SK-N-SH (cell line): ENCODE data around the gene TRIM72.
"Not testable (repeated sequence)": the region's sequence is repeated elsewhere in the genome, so short reads cannot be mapped to it uniquely, and the experiment has no call there.

Experiments used
- ELF1 ChIP-seq: IDR thresholded peaks from 2 replicates; pipeline ENCODE4 v1.4.0; 2012
- FOXJ3 ChIP-seq: sonication (generic); formaldehyde crosslinking; IDR thresholded peaks from 2 replicates; pipeline ENCODE4 v1.5.1; 2020; ENCODE audit warnings: mild to moderate bottlenecking, missing genetic modification reagents
- FOXM1 ChIP-seq: IDR thresholded peaks from 2 replicates; pipeline ENCODE4 v1.4.0; 2012; ENCODE audit warnings: low read depth, mild to moderate bottlenecking
- GABPA ChIP-seq: IDR thresholded peaks from 2 replicates; pipeline ENCODE4 v1.4.0; 2012; ENCODE audit warnings: low read depth, mild to moderate bottlenecking
- MEF2A ChIP-seq: IDR thresholded peaks from 2 replicates; pipeline ENCODE4 v1.4.0; 2012; ENCODE audit warnings: low read depth, borderline replicate concordance
- POLR2AphosphoS5 ChIP-seq: IDR thresholded peaks from 2 replicates; pipeline ENCODE4 v1.6.1; 2012; ENCODE audit warnings: low read depth, low read length
- RAD21 ChIP-seq: IDR thresholded peaks from 2 replicates; pipeline ENCODE4 v1.6.1; 2012; ENCODE audit warnings: mild to moderate bottlenecking, low read length
- RXRA ChIP-seq: IDR thresholded peaks from 2 replicates; pipeline ENCODE4 v1.4.0; 2012; ENCODE audit warnings: low read depth, mild to moderate bottlenecking, borderline replicate concordance
- TAF1 ChIP-seq: IDR thresholded peaks from 2 replicates; pipeline ENCODE4 v1.6.1; 2012; ENCODE audit warnings: low read depth, mild to moderate bottlenecking, low read length, moderate library complexity, borderline replicate concordance
- TF ChIP-seq, protein P1 (sequence below): fragments of 200-600 bp; sonication (generic); IDR thresholded peaks from 2 replicates; pipeline ENCODE4 v1.6.1; 2017; ENCODE audit warnings: antibody characterized with exemption, mild to moderate bottlenecking, moderate library complexity
- TF ChIP-seq, protein P2 (sequence below): IDR thresholded peaks from 2 replicates; pipeline ENCODE4 v1.4.0; 2012; ENCODE audit warnings: low read depth
- TF ChIP-seq, protein P3 (sequence below): IDR thresholded peaks from 2 replicates; pipeline ENCODE4; 2012
- TF ChIP-seq, protein P4 (sequence below): fragments of 150-350 bp; IDR thresholded peaks from 2 replicates; pipeline ENCODE4 v1.6.1; 2017; ENCODE audit warnings: antibody characterized with exemption, low read length, low read depth, borderline replicate concordance

DNA sequence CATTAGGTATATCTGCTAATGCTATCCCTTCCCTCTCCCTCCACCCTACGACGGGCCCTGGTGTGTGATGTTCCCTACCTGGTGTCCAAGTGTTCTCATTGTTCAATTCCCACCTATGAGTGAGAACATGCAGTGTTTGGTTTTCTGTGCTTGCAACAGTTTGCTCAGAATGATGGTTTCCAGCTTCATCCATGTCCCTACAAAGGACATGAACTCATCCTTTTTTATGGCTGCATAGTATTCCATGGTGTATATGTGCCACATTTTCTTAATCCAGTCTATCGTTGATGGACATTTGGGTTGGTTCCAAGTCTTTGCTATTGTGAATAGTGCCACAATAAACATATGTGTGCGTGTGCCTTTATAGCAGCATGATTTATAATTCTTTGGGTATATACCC is 64.9 kb downstream of the TRIM72 start:
- TF ChIP-seq, protein P1, sequence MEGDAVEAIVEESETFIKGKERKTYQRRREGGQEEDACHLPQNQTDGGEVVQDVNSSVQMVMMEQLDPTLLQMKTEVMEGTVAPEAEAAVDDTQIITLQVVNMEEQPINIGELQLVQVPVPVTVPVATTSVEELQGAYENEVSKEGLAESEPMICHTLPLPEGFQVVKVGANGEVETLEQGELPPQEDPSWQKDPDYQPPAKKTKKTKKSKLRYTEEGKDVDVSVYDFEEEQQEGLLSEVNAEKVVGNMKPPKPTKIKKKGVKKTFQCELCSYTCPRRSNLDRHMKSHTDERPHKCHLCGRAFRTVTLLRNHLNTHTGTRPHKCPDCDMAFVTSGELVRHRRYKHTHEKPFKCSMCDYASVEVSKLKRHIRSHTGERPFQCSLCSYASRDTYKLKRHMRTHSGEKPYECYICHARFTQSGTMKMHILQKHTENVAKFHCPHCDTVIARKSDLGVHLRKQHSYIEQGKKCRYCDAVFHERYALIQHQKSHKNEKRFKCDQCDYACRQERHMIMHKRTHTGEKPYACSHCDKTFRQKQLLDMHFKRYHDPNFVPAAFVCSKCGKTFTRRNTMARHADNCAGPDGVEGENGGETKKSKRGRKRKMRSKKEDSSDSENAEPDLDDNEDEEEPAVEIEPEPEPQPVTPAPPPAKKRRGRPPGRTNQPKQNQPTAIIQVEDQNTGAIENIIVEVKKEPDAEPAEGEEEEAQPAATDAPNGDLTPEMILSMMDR = not testable (repeated sequence)
- TF ChIP-seq RXRA, TAF1, FOXJ3, FOXM1, POLR2AphosphoS5, RAD21, MEF2A, GABPA, ELF1: not testable (repeated sequence)
- TF ChIP-seq, protein P2, sequence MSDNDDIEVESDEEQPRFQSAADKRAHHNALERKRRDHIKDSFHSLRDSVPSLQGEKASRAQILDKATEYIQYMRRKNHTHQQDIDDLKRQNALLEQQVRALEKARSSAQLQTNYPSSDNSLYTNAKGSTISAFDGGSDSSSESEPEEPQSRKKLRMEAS = not testable (repeated sequence)
- TF ChIP-seq, protein P3, sequence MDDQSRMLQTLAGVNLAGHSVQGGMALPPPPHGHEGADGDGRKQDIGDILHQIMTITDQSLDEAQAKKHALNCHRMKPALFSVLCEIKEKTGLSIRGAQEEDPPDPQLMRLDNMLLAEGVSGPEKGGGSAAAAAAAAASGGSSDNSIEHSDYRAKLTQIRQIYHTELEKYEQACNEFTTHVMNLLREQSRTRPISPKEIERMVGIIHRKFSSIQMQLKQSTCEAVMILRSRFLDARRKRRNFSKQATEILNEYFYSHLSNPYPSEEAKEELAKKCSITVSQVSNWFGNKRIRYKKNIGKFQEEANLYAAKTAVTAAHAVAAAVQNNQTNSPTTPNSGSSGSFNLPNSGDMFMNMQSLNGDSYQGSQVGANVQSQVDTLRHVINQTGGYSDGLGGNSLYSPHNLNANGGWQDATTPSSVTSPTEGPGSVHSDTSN = not testable (repeated sequence)
- TF ChIP-seq, protein P4, sequence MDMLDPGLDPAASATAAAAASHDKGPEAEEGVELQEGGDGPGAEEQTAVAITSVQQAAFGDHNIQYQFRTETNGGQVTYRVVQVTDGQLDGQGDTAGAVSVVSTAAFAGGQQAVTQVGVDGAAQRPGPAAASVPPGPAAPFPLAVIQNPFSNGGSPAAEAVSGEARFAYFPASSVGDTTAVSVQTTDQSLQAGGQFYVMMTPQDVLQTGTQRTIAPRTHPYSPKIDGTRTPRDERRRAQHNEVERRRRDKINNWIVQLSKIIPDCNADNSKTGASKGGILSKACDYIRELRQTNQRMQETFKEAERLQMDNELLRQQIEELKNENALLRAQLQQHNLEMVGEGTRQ = not testable (repeated sequence)
